RPMI8226 (cell line): ENCODE measurements around the gene CA7.

ENCODE experiments used
- DNase-seq: peaks from one replicate; pipeline ENCODE4 v3.0.0-alpha.2; 2015

Gene CA7

GRCh38 chr16:66899310-66899944 lies 55.2 kb downstream of the CA7 start:
- no peak for DNase-seq

GRCh38 chr16:66899945-66900710 lies 55.9 kb downstream of the CA7 start:
- DNase-seq, result peak; percentile 63

GRCh38 chr16:66900721-66901441 lies 56.7 kb downstream of the CA7 start:
- DNase-seq, result no peak

GRCh38 chr16:66901626-66902025 lies 57.4 kb downstream of the CA7 start:
- no peak for DNase-seq

- no peak for DNase-seq
Observed at GRCh38 chr16:66902648-66903543, 58.7 kb downstream of the CA7 start.
